ENCODE data around the gene KCNE3.

The KCNE3 gene, protein sequence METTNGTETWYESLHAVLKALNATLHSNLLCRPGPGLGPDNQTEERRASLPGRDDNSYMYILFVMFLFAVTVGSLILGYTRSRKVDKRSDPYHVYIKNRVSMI
- 0 reads per million in 9 experiments for total RNA-seq

DNA sequence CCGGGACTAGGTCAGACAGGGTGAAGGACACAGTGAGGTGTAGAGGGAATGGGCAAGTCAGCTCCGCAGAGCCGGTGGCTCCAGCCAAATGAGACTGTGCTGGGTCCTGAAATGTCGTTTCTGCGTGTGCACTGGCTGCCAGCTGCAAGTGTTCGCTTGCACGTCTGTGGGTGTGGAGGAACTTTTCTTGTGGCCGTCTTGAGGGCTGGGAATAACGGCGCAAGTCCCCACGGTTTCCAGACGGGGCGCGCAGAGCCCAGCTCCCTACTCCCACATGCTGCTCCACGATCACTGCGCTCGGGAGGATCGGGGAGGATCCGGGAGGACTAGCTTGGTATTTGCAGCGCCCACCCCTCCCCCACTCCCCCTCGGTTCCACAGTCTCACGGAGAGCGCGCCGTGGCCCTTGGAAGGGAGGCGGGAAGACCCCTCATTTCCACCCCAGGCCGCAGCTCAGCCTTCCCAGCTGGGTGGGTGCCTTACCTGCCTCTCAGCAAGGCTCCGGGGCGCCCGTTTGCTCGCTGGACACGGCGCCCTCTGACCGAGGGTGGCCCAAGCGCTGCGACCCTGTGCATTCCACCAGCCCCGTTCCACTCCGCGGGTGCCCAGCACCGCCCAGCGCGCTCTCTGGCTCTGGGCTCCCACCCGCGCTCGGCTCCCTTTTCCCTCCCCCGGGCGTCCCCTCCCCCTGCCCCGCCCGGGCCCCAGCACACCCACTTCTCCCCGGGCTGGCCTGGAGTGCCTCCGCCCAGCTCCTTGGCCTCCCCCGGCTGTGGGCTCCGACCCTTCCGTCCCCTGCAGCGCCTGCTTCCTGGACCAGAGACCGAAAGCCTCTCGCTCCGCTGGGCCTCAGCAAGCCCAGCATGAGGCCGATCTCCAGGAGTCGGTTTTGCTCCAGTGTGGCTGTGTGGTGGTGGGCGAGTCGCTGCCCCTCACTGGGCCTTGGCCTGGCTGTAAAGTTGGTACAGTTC lies at the start of gene KCNE3:
Gene KCNE3, minus strand, starts transcription at position 634 of the 970 bp plus-strand sequence. CDS start 9,986 bp downstream, outside the sequence.
- Mint-ChIP-seq H3K36me3 (ENCODE audit: insufficient read depth) (no peaks in the 10 kb centered on the region), H3K27ac (no peak within 1 kb of the TSS), H3K4me1 (ENCODE audit: low read depth in 2 of 2) (no peaks in the 10 kb centered on the region), H3K9me3 (no peaks in the 10 kb centered on the region), H3K4me3 (no peak within 1 kb of the TSS), H3K27me3 (peaks cover 48 to 74% of the 10 kb centered on the region in 2 donors)
- no peak for DNase-seq
- ATAC-seq (replicated peaks): no peak

DNA sequence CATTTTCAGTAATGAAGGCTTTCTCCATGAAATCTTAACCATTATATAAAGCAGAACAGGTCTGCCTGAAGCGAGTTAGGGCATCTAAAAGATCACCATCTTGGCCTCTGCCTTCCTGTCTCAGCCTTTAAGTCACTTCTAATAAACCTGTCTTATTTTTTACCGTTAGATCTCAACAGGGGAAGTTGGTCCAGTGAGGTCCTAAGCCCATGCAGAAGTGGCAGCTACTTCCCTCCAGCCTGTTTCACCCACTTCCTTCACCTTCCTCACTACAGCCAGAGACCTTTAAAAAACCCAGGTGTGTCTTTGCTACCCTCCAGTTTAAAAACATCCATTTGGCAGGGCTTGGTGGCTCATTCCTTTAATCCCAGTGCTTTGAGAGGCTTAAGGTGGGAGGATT lies 40.2 kb upstream of the KCNE3 start:
- Mint-ChIP-seq H3K4me1 (ENCODE audit: low read depth in 2 of 2) (no peaks in the 10 kb centered on the region), H3K9me3 (no peaks in the 10 kb centered on the region), H3K27me3 (peaks cover 20 to 42% of the 10 kb centered on the region in 2 donors), H3K27ac (no peak overlapping the region), H3K36me3 (ENCODE audit: insufficient read depth) (no peaks in the 10 kb centered on the region), H3K4me3 (no peak overlapping the region)
- no peak for DNase-seq
- ATAC-seq (replicated peaks): no peak

DNA sequence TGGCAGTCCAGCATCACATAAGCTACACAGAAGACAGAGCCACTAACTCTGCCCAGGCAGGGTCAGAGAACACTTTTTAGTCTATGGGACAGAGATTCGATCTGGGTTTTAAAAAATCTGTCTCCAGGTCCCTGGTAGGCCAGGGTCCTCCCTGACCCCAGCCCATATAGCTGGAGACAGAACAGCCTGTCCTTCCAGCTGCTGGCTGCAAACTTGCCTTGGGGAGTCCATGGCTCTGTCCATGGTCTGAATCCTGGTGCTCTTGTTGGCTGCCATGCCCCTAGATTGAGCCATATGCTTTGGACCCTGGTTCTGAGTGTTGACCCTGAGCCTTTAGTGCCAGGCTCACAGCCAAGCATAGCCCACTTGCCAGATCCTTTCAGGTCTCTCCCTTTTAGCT lies 39.5 kb upstream of the KCNE3 start:
- no peak overlapping the region for H3K4me3 Mint-ChIP-seq
- no peaks in the 10 kb centered on the region for H3K4me1 Mint-ChIP-seq (ENCODE audit: low read depth in 2 of 2)
- no peak overlapping the region for H3K27ac Mint-ChIP-seq
- ATAC-seq (replicated peaks) (no peak), DNase-seq (no peak)
- H3K9me3 Mint-ChIP-seq: no peaks in the 10 kb centered on the region
- no peaks in the 10 kb centered on the region for H3K36me3 Mint-ChIP-seq (ENCODE audit: insufficient read depth)
- H3K27me3 Mint-ChIP-seq: peaks cover 13 to 34% of the 10 kb centered on the region in 2 donors

DNA sequence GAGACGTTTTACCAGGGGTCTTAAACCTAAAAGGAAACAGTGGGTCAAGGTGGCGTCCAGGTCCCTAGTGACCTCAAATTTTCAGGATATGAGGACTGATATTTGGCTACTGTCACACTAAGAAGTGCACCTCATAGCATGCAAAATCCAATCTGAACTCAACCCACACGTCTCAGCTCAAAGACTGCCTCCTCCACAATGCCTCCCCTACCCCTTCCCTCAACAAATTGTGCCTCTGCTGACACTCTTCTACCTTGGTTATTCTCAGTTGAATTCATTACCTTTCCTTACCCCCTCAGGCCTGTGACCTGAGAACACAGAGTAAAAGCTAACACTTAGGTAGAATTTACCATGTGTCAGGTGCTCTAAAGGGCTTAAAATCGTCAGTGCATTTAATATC lies 38.6 kb upstream of the KCNE3 start:
- no peak for DNase-seq
- no peak for ATAC-seq (replicated peaks)
- Mint-ChIP-seq H3K27ac (no peak overlapping the region), H3K4me3 (no peak overlapping the region), H3K9me3 (no peaks in the 10 kb centered on the region), H3K27me3 (peaks cover 13 to 25% of the 10 kb centered on the region in 2 donors), H3K4me1 (ENCODE audit: low read depth in 2 of 2) (no peaks in the 10 kb centered on the region), H3K36me3 (ENCODE audit: insufficient read depth) (no peaks in the 10 kb centered on the region)

DNA sequence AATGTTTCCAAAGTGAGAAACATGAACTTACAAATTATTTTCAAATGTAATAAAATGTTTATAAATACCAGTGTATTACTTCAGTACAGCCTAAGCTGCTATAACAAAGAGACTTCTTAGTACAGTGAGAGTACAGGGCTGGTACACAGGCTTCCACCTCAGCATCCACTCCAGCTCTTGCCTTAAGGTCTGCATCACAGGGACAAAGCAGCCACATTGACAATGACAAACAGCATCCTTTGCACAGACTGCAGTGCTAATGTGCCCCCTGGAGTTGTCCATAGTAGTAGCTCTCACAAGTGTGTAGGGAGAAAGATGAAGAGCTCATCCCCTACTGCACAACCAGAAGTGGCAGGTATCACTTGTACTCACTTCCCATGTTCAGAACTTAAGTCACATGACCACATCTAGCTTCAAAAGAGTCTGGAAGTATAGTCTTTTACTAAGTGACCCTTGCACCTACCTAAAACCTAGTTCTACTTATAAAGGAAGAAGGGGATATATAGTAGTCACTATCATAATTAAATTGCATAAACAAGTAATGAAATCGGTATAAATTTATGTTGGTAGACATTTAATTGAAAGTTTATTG lies 36.8 kb upstream of the KCNE3 start:
- Mint-ChIP-seq H3K9me3 (no peaks in the 10 kb centered on the region), H3K36me3 (ENCODE audit: insufficient read depth) (no peaks in the 10 kb centered on the region), H3K27me3 (peaks cover 12 to 18% of the 10 kb centered on the region in 2 donors), H3K4me1 (ENCODE audit: low read depth in 2 of 2) (no peaks in the 10 kb centered on the region), H3K27ac (no peak overlapping the region), H3K4me3 (no peak overlapping the region)
- DNase-seq: no peak
- ATAC-seq (replicated peaks): no peak

DNA sequence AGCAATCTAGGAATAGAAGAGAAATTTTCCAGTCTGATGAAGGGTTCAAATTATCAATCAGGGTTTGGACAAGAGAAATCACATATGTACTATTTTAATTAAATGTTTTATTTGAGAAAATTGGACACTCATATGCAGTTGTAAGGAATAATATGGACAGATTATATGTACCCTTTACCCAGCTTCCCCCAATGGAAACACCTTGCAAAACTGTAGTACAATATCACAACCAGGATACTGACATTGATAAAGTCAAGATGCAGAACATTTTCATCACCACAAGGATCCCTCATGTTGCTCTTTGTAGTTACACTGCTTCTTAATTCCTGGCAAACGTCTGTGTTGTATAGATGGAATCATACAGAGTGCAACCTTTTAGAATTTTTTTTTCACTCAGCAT lies 27.6 kb upstream of the KCNE3 start:
- ATAC-seq (replicated peaks): no peak
- Mint-ChIP-seq H3K36me3 (ENCODE audit: insufficient read depth) (peaks cover 5% of the 10 kb centered on the region), H3K27ac (no peak overlapping the region), H3K27me3 (peaks cover 0 to 1% of the 10 kb centered on the region in 2 donors), H3K4me1 (ENCODE audit: low read depth in 2 of 2) (peaks cover 11% of the 10 kb centered on the region in 2 donors), H3K9me3 (no peaks in the 10 kb centered on the region), H3K4me3 (no peak overlapping the region)
- no peak for DNase-seq

DNA sequence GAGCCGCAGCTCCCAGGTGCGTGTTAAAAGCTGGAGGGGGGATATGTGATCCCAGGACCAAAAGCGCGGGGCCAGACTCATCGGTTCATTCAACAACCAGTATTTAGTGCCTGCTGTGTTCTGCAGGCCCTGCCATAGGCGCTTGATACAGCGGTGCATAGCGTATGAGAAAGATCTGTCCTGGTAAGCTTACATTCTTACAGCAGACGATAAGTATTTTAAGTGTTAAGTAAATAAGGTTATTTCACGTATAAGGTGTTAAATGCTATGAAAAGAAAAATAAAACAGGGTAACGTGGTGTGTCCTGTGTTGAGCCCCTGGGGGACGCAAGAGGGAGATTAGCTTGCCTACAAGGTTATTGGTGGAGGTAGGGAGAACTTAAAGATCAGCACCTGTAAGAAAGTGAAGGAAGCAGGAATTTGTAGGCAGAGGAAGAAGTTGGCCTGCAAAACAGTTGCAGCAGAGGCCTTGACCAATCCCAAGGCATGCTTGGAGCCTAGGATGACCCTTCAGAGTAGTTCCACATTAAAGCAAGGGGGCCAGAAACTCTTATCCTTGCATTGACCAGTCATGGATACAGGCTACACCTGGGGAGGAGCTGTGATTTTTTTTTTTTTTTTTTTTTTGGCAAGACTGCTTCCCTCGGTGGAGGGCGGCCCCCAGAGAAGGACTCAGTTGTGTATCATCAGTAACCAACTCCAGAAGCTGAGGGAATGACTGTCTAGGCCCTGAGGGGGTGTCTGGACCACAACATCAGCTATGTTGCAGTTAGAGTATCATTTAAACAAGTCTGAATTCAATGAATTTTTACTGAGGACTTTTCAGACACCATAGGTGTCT lies 26.7 kb upstream of the KCNE3 start:
- peak overlapping the region; percentile 83 for H3K4me3 Mint-ChIP-seq

DNA sequence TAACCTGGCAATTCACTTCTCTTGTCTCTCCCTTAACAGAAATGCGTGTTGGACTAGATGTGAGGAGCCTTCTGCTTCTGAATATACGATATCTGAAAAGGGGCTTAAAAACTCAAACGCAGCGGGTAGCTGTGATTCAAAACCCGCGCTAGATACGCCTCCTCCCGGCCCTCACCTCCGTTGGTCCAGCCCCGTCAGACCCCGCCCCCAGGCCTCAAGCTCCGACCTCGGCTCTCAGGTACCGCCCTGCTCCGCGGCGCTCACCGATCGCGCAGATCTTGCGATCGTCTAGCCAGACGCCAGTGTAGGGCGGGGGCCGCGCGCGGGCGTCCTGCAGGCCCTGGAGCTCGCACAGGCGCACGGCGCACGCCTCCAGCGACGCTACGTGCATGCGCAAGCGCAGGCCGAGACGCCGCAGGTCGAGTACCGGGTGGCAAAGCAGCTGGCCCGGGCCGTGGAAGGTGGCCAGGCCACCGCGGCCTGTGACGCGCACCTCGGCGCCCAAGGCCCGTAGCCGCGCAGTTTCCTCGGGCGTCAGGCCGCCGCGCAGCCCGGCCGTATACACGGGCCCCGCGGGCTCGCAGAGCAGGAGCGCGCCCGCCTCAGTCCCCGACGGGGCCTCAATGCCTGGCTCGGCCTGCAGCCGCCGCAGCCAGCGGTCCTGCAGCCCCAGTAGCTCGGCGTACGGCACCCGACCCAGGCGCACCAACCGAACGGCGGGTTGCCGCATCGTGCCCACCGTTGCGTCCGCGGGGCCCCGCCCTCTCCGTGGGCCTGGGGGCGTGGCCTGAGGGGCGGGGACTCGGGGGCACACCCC lies 25.8 kb upstream of the KCNE3 start, which contains the start of gene LIPT2:
Gene LIPT2, minus strand, starts transcription at position 751 of the 817 bp plus-strand sequence. Its CDS starts 21 bp downstream, at position 730.
- no peaks in the 10 kb centered on the region for H3K9me3 Mint-ChIP-seq

More for the DNA sequence above, 26.7 kb upstream of the KCNE3 start:
- H3K9me3 Mint-ChIP-seq: no peaks in the 10 kb centered on the region
- H3K27ac Mint-ChIP-seq: peak overlapping the region; percentile 49 to 59
- H3K27me3 Mint-ChIP-seq: no peaks in the 10 kb centered on the region
- H3K36me3 Mint-ChIP-seq (ENCODE audit: insufficient read depth): peaks cover 5% of the 10 kb centered on the region
- H3K4me1 Mint-ChIP-seq (ENCODE audit: low read depth in 2 of 2): peaks cover 11% of the 10 kb centered on the region in 2 donors
- ATAC-seq (replicated peaks): no peak
- DNase-seq: no peak

DNA sequence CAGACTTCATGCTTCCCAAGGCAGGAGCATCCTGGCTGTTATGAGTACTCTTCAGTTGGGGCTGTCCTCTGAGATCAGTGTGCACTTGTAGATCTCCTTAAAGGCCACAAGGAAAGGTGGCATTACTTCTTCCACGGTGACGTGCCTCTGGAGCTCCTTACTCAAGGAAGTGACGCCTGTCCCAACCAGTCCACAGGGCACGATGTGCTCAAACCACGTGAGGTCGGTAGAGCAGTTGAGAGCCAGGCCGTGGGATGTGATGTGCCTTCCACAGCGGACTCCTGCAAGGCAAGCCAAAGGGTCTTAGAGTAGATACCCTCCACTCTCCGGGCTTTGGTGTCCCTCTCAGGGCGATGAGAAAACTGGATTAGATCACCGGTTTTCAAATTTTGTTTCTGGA lies 24.7 kb upstream of the KCNE3 start:
- Mint-ChIP-seq H3K9me3 (no peaks in the 10 kb centered on the region), H3K4me1 (ENCODE audit: low read depth in 2 of 2) (peaks cover 11 to 15% of the 10 kb centered on the region in 2 donors), H3K27ac (no peak overlapping the region), H3K27me3 (no peaks in the 10 kb centered on the region), H3K4me3 (peak overlapping the region; percentile 28 to 83), H3K36me3 (ENCODE audit: insufficient read depth) (peaks cover 5% of the 10 kb centered on the region)
- DNase-seq: no peak
- ATAC-seq (replicated peaks): no peak

More for the DNA sequence above, 25.8 kb upstream of the KCNE3 start, which contains the start of gene LIPT2:
- H3K4me3 Mint-ChIP-seq: peak within 1 kb of the TSS; percentile 83
- no peaks in the 10 kb centered on the region for H3K27me3 Mint-ChIP-seq
- ATAC-seq (replicated peaks) (peak; percentile 95), DNase-seq (peak; percentile 94 to 96 (median 95))
- peaks cover 11% of the 10 kb centered on the region in 2 donors for H3K4me1 Mint-ChIP-seq (ENCODE audit: low read depth in 2 of 2)
- H3K27ac Mint-ChIP-seq: peak within 1 kb of the TSS; percentile 49 to 59
- peaks cover 5% of the 10 kb centered on the region for H3K36me3 Mint-ChIP-seq (ENCODE audit: insufficient read depth)

DNA sequence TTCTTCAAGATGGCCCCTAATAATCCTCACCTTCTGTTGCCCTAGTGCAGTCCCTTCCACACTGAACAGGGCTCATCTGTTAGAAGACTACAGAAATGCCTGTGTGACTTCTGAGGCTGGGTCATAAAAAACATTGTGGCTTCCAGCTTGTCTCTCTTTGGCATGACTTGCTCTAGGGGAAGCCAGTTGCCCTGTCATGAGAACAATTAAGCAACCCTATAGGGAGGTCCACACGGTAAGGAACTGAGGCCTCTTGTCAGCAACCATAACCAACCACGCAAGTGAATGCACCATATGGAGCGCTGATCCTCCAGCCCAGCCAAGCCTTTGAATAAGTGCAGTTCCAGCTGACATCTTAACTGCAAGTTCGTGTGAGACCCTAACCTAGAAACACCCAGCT lies 23.6 kb upstream of the KCNE3 start:
- peaks cover 11 to 15% of the 10 kb centered on the region in 2 donors for H3K4me1 Mint-ChIP-seq (ENCODE audit: low read depth in 2 of 2)
- no peaks in the 10 kb centered on the region for H3K27me3 Mint-ChIP-seq
- ATAC-seq (replicated peaks) (no peak), DNase-seq (no peak)
- H3K36me3 Mint-ChIP-seq (ENCODE audit: insufficient read depth): peaks cover 5% of the 10 kb centered on the region
- no peak overlapping the region for H3K4me3 Mint-ChIP-seq
- no peaks in the 10 kb centered on the region for H3K9me3 Mint-ChIP-seq
- no peak overlapping the region for H3K27ac Mint-ChIP-seq

DNA sequence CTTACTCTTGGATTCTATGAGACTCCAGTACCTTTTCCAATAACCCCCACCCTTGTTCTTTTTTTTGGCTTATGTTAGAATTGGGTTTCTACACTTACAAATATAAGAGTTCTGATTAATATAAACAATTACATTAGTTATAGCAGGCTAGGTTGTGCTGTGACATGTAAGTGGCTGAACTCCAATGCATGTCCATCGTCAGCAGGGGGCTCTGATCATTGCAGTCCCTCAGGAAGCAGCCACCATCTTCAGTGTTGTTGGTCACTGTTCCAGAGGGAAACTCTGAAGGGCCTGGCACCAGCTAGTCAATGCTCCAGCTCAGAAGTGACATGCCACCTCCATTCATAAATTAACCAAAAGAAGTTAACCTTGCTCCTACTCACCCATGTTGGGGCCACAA lies 20.5 kb upstream of the KCNE3 start:
- Mint-ChIP-seq H3K27me3 (no peaks in the 10 kb centered on the region), H3K36me3 (ENCODE audit: insufficient read depth) (peaks cover 2% of the 10 kb centered on the region), H3K27ac (no peak overlapping the region), H3K9me3 (no peaks in the 10 kb centered on the region), H3K4me1 (ENCODE audit: low read depth in 2 of 2) (peaks cover 5 to 6% of the 10 kb centered on the region in 2 donors), H3K4me3 (no peak overlapping the region)
- DNase-seq: no peak
- no peak for ATAC-seq (replicated peaks)

DNA sequence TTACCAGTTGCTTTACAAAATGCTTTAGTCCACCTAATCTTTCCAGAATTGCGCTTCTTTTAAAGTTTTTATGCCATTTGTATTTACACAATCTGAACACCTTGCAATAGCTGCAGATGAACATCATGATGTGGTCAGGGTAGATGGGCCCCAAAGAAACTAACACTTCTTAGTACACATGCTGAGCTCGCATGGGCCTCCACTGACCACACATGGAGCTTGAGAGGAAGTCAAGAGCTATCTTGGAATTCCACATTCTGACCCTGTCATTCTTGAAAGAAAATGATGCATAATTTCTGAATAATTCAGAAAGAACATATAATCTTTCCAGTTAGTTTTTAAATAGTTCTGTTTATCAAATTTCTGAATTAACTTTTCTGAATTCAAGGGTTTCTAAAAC lies 18.5 kb upstream of the KCNE3 start:
- no peak for DNase-seq
- Mint-ChIP-seq H3K27me3 (no peaks in the 10 kb centered on the region), H3K4me1 (ENCODE audit: low read depth in 2 of 2) (peaks cover 0 to 5% of the 10 kb centered on the region in 2 donors), H3K4me3 (no peak overlapping the region), H3K27ac (no peak overlapping the region), H3K36me3 (ENCODE audit: insufficient read depth) (no peaks in the 10 kb centered on the region), H3K9me3 (no peaks in the 10 kb centered on the region)
- no peak for ATAC-seq (replicated peaks)

All from effector memory CD8-positive, alpha-beta T cell (primary cell).